Measurements from ENCODE around the gene TSFM.

DNA sequence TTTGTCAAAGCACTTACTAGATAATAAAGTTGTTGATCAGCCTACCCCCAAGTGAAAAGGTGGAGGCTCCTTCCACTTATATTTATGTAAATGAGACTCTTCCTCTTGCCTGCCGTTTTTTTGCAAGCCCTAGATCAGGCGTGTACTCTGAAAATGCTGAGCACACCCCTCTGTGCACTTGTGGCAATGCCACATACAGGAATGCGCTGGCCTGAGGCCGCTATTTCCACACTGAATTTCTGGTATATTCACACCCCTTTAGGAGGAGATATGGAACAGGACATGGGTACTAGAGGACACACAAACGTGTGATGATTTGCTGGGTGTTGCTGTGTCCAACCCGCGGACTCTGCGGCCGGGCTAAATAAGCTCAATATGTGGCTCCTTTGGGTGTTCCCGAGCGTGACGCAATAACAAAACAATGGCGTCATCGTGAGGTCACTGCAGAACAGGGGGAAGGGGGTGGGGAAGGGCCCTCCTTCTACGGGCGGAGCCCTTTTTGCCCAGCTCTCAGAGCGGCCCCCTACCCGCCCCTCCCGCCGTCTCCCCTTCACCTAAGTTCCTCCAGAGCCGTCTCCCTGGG is 38.3 kb upstream of the TSFM start:
- TF ChIP-seq, protein P1, sequence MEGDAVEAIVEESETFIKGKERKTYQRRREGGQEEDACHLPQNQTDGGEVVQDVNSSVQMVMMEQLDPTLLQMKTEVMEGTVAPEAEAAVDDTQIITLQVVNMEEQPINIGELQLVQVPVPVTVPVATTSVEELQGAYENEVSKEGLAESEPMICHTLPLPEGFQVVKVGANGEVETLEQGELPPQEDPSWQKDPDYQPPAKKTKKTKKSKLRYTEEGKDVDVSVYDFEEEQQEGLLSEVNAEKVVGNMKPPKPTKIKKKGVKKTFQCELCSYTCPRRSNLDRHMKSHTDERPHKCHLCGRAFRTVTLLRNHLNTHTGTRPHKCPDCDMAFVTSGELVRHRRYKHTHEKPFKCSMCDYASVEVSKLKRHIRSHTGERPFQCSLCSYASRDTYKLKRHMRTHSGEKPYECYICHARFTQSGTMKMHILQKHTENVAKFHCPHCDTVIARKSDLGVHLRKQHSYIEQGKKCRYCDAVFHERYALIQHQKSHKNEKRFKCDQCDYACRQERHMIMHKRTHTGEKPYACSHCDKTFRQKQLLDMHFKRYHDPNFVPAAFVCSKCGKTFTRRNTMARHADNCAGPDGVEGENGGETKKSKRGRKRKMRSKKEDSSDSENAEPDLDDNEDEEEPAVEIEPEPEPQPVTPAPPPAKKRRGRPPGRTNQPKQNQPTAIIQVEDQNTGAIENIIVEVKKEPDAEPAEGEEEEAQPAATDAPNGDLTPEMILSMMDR (IDR thresholded peaks at IDR 0.05): no peak
- TF ChIP-seq POLR2A (IDR thresholded peaks at IDR 0.05): no peak

Measured in vagina (tissue), 2 donors.